ENCODE measurements around the gene LARP4B.

GRCh38 chr10:772227-772637 is 159.3 kb downstream of the LARP4B start:
- TF ChIP-seq CTCF (IDR thresholded peaks at IDR 0.05) (no peak), POLR2A (IDR thresholded peaks at IDR 0.05) (no peak)

All from testis (tissue), 2 donors.